Brain microvascular endothelial cell (primary cell): ENCODE results near the gene DPH3.

Source experiments
- DNase-seq: peaks from one replicate; pipeline ENCODE4 v3.0.0-alpha.2; 2020
- H3K27ac ChIP-seq: fragments of 250-450 bp; sonication (Bioruptor Pico); 2 replicates; pipeline ENCODE4 v1.5.1; 2020; ENCODE audit warnings: mild to moderate bottlenecking, moderate library complexity
- H3K27me3 ChIP-seq: fragments of 250-450 bp; sonication (Bioruptor Pico); replicated peaks from 2 replicates; pipeline ENCODE4 v1.5.1; 2020; ENCODE audit warnings: mild to moderate bottlenecking
- H3K36me3 ChIP-seq: fragments of 250-450 bp; sonication (Bioruptor Pico); replicated peaks from 2 replicates; pipeline ENCODE4 v1.5.1; 2020; ENCODE audit warnings: mild to moderate bottlenecking
- H3K4me3 ChIP-seq: 2 replicates; pipeline ENCODE4 v1.5.1; 2011; ENCODE audit warnings: low read depth, mild to moderate bottlenecking, control low read depth, low read length, moderate library complexity
- in situ Hi-C: cut with HindIII; loops from 2 replicates; pipeline ENCODE4 v1.10.0; 2017; ENCODE audit warnings: low sequenced_read_pairs, low pct_ligation_motif_present
- TF ChIP-seq, protein P1 (sequence below): IDR thresholded peaks from 2 replicates; pipeline ENCODE4 v1.5.1; 2011; ENCODE audit warnings: low read depth, mild to moderate bottlenecking, moderate library complexity, low read length, control low read depth, inconsistent platforms; ENCODE audit errors: missing control alignments

DPH3 gene

DNA sequence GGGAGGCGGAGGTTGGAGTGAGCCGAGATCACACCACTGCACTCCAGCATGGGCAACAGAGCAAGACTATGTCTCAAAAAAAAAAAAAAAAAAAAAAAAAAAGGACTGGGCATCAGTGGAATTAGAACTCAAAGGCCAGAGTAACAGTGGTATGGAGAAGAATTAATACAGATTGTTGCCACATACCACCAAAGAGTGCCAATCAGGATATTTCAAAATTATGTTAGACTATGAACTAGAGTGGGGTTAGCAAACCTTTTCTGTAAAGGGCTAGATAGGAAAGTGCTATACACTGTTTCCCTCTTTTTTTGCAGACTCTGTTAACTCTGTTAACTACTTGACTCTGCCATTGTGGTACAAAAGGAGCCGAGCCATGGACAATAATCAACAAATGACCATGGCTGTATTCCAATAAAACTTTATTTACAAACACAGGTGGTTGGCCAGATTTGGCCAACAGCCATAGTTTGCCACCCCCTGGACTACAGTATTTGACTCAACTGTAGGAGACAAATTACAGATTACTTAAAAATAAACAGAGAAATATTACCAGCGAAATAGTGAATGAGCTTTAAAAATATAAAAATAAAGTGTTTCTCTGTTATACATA is 28.6 kb downstream of the DPH3 start:
- H3K27me3 ChIP-seq: no peaks in the 10 kb centered on the region
- no peaks in the 10 kb centered on the region for H3K36me3 ChIP-seq
- H3K27ac ChIP-seq: no peak overlapping the region
- H3K4me3 ChIP-seq: no peak overlapping the region
- TF ChIP-seq, protein P1, sequence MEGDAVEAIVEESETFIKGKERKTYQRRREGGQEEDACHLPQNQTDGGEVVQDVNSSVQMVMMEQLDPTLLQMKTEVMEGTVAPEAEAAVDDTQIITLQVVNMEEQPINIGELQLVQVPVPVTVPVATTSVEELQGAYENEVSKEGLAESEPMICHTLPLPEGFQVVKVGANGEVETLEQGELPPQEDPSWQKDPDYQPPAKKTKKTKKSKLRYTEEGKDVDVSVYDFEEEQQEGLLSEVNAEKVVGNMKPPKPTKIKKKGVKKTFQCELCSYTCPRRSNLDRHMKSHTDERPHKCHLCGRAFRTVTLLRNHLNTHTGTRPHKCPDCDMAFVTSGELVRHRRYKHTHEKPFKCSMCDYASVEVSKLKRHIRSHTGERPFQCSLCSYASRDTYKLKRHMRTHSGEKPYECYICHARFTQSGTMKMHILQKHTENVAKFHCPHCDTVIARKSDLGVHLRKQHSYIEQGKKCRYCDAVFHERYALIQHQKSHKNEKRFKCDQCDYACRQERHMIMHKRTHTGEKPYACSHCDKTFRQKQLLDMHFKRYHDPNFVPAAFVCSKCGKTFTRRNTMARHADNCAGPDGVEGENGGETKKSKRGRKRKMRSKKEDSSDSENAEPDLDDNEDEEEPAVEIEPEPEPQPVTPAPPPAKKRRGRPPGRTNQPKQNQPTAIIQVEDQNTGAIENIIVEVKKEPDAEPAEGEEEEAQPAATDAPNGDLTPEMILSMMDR: no peak
- DNase-seq: no peak
- in situ Hi-C loops: no loop called here

DNA sequence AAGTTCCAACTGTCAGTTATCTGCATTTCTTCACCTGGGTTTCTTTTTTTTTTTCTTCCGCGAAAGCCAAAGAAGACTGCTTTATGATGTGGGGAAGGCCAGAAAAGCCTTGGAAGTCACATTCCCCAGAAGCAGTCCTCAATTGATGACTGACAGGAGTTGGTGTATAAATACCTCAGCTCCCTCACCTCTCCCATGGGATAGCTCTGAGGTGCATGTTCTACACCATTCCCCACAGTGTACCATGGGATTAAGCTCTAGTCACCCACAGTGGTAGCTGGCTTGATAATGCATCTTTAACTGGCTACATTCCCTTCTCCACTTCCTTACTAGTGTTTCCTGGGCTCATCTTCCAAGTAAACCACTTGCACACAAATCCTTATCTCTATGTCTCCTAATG is 30.5 kb downstream of the DPH3 start:
- in situ Hi-C loops: no loop called here
- Histone ChIP-seq H3K4me3 (no peak overlapping the region), H3K27ac (no peak overlapping the region), H3K27me3 (no peaks in the 10 kb centered on the region), H3K36me3 (no peaks in the 10 kb centered on the region)
- DNase-seq: no peak
- TF ChIP-seq, protein P1: no peak

DNA sequence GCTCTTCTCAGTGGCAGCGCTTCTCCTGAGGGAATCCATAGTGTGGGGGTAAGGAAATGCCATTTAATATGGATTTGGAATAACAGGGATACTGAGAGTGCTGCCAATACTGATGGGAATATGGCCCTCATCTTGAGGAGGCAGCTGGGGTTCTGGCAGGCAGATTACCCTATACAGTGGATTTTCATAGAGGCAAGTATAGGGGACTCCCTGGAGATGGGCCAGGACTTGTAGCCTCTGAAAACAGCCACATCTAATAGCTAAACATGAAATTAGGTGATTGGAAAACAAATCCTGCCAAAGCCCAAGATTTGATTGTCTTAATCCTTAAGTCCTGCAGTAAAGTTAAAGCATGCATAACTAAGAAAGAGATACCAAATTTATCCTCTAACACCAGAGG is 30.9 kb downstream of the DPH3 start:
- no peak overlapping the region for H3K4me3 ChIP-seq
- no peak for DNase-seq
- H3K27ac ChIP-seq: no peak overlapping the region
- in situ Hi-C loops: no loop called here
- no peaks in the 10 kb centered on the region for H3K36me3 ChIP-seq
- no peaks in the 10 kb centered on the region for H3K27me3 ChIP-seq
- TF ChIP-seq, protein P1: no peak

DNA sequence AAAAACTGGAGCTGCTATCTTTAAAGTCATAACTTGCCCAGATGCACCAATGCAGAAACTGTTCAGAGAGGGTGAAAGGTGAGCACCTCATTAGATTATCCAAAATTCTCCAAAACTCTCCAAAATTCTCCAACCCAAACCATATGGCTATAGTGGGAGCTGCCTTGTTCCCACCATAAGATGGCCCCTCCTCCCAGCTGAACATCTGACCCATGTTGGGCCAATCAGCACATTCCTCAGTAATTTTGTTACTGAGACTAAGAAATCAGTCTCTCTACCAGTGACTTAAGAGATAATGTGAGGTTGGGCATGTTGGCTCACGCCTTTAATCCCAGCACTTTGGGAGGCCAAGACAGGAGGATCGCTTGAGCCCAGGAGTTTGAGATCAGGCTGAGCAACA is 32.8 kb downstream of the DPH3 start:
- TF ChIP-seq, protein P1: no peak
- in situ Hi-C loops: no loop called here

DNA sequence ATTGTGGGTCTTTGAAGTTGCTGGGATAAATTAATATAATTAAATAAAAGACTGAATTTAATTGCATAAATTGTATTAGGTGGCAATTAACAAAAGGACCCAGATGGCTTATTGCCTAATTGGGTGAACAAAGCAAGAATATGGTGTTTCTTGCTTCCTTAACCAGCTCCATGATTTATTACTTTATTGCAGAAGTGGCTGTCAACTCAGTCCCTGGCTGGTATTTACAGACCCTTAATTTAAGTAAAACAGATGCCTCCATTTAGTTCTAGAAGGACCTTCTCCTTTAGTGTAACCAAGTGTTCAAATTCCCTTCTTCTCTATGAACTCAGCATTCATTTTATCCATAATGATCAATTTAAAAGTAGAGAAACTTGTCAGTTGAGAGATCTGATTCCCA is 35.1 kb downstream of the DPH3 start:
- Histone ChIP-seq H3K27ac (no peak overlapping the region), H3K4me3 (no peak overlapping the region), H3K27me3 (no peaks in the 10 kb centered on the region), H3K36me3 (no peaks in the 10 kb centered on the region)
- TF ChIP-seq, protein P1: no peak
- no peak for DNase-seq
- in situ Hi-C loops: no loop called here

More for the DNA sequence above, 32.8 kb downstream of the DPH3 start:
- no peak overlapping the region for H3K4me3 ChIP-seq
- H3K27me3 ChIP-seq: no peaks in the 10 kb centered on the region
- H3K27ac ChIP-seq: no peak overlapping the region
- DNase-seq: no peak
- H3K36me3 ChIP-seq: no peaks in the 10 kb centered on the region

DNA sequence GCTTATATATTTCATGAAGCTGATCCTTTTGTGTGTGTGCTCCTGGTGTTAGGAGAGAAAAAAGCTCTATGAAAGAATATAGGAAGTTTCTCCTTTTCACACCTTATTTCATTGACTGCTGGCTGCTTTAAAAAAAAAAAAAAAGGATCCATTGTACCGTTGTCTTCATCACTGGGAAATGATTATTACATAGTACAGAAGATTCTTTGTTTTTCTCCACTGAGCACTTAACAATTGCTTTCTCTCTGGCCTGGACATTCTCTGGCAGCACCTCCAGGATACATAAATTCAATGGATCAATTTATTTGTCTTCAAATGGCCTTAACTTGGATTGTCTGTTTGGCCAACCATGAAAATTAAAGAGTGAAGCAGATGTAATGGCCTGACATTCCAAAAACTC is 37.2 kb downstream of the DPH3 start:
- no peaks in the 10 kb centered on the region for H3K27me3 ChIP-seq
- no peak for DNase-seq
- H3K36me3 ChIP-seq: no peaks in the 10 kb centered on the region
- in situ Hi-C loops: no loop called here
- TF ChIP-seq, protein P1: no peak
- no peak overlapping the region for H3K4me3 ChIP-seq
- no peak overlapping the region for H3K27ac ChIP-seq
